ENCODE measurements around the gene LARP1B.

DNA sequence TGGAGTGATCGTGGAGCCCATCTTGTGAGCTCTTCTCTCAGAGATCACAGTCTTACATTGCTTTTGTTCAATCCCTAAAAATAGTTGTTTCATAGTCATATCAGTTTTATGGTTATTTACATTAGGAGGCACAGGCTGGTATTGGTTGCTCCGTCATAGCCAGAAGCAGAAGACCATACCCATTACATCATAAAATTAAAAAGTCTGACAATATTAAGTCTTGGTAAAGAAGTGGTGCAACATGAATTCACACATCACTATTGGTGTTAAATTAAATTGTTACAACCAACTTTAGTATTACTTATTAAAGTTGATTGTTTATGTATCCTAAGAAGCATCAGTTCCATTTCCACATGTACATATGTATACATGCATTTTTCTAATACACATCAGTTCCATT is 84.6 kb downstream of the LARP1B start:
- no peak for TF ChIP-seq YY1 (IDR thresholded peaks at IDR 0.05; ENCODE audit: insufficient read depth, insufficient read length)
- no peak for TF ChIP-seq ZNF274 (IDR thresholded peaks at IDR 0.05; ENCODE audit: low read depth, low read length)

Data from NT2/D1 (cell line).